GDM1 (cell line): ENCODE results near the gene C5.
"Not testable (repeated sequence)": the region's sequence is repeated elsewhere in the genome, so short reads cannot be mapped to it uniquely, and the experiment has no call there.

Source experiments
- DNase-seq: peaks from one replicate; lab custom pipeline; 2025; lab: John Stamatoyannopoulos, UW

C5 gene

GRCh38 chr9:121050128-121050988, at the start of gene C5:
Gene C5 (minus strand): TSS chr9:121050275. CDS start chr9:121050246, 29 bp downstream.
- DNase-seq: no peak

GRCh38 chr9:121098567-121099198, 48.6 kb upstream of the C5 start:
- no peak for DNase-seq

- DNase-seq: no peak
Measured at GRCh38 chr9:121095057-121095456, 45.0 kb upstream of the C5 start.

GRCh38 chr9:121090743-121091142, 40.7 kb upstream of the C5 start:
- DNase-seq: not testable (repeated sequence)

GRCh38 chr9:121088576-121088975, 38.5 kb upstream of the C5 start:
- DNase-seq: peak; percentile 40

GRCh38 chr9:121085661-121086060, 35.6 kb upstream of the C5 start:
- DNase-seq: no peak

- DNase-seq: no peak
Measured at GRCh38 chr9:121082075-121082474, 32.0 kb upstream of the C5 start.

- no peak for DNase-seq
Measured at GRCh38 chr9:121075251-121076036, 25.4 kb upstream of the C5 start.

- peak; percentile 91 for DNase-seq
Measured at GRCh38 chr9:121074370-121075250, 24.5 kb upstream of the C5 start, which contains the start of gene CNTRL. Gene CNTRL (plus strand): TSS chr9:121074955. CDS start chr9:121088327, 13,372 bp downstream.

GRCh38 chr9:121073038-121073437, 23.0 kb upstream of the C5 start:
- peak; percentile 4 for DNase-seq

- peak; percentile 20 for DNase-seq
Measured at GRCh38 chr9:121071756-121072421, 21.8 kb upstream of the C5 start.

GRCh38 chr9:121071370-121071755, 21.3 kb upstream of the C5 start:
- no peak for DNase-seq

GRCh38 chr9:121069396-121069795, 19.3 kb upstream of the C5 start:
- no peak for DNase-seq

GRCh38 chr9:121067640-121068039, 17.6 kb upstream of the C5 start:
- peak; percentile 10 for DNase-seq

- DNase-seq: no peak
Measured at GRCh38 chr9:121066850-121067249, 16.8 kb upstream of the C5 start.

- DNase-seq: no peak
Measured at GRCh38 chr9:121059998-121060636, 10.0 kb upstream of the C5 start.

- no peak for DNase-seq
Measured at GRCh38 chr9:121059513-121059912, 9.4 kb upstream of the C5 start.

- no peak for DNase-seq
Measured at GRCh38 chr9:121057821-121058220, 7.7 kb upstream of the C5 start.

- DNase-seq: no peak
Measured at GRCh38 chr9:121055642-121056143, 5.6 kb upstream of the C5 start.

- DNase-seq: no peak
Measured at GRCh38 chr9:121053544-121053943, 3.5 kb upstream of the C5 start.
